H7 (cell line): ENCODE data around the gene OR4A16. TPM values are rescaled to one million over a fixed set of nuclear protein-coding genes. Genes with fewer than 3 reads are reported as not detected.

Experiments used
- DNase-seq: peaks from one replicate; pipeline ENCODE4 v3.0.0; 2012
- H3K27me3 ChIP-seq: 2 replicates; pipeline ENCODE4 v1.6.0; 2011; ENCODE audit warnings: mild to moderate bottlenecking, low read length; ENCODE audit not compliant: control insufficient read depth, insufficient read depth
- H3K36me3 ChIP-seq: replicated peaks from 2 replicates; pipeline ENCODE4 v1.5.1; 2011; ENCODE audit warnings: low read length; ENCODE audit not compliant: control insufficient read depth, insufficient read depth
- H3K4me3 ChIP-seq: 2 replicates; pipeline ENCODE4 v1.5.1; 2011; ENCODE audit warnings: low read depth, mild to moderate bottlenecking, control low read depth, low read length, moderate library complexity; ENCODE audit not compliant: insufficient read depth
- total RNA-seq: library from RNA; depleted of rRNA; stranded (reverse); fragments of >200 nt; shearing (Covaris generic); gene quantifications from 2 replicates; pipeline ENCODE4 v1.2.3, GENCODE V29; 2014; rRNA removed

OR4A16 gene
- not detected in 2 replicates for total RNA-seq

DNA sequence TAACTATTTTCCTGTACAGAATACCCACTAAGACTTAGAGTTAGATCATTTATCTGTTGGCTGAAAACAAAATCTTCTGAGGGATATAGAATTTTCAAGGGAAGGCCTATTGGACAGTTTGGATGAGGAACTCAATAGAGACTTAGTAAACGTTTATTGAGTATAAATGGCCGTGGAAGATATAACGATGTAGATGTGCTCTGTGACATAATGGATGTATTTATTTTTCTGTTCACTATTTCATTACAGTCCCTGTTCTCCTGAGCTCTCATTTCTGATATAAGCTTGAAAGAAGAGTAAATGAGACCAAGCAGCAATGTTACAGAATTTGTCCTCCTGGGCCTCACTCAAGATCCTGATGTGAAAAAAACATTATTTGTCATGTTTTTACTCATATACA, at the start of gene OR4A16:
TSS of gene OR4A16 (plus strand) at position 301 of the 400 bp plus-strand sequence. CDS start at position 301, 0 bp downstream.
- DNase-seq = no peak
- Histone ChIP-seq H3K4me3 (no peak within 1 kb of the TSS), H3K36me3 (no peaks in the 10 kb centered on the region), H3K27me3 (no peaks in the 10 kb centered on the region)

GRCh38 chr11:55324500-55324899, 18.5 kb upstream of the OR4A16 start:
- Histone ChIP-seq H3K36me3 (no peaks in the 10 kb centered on the region), H3K27me3 (no peaks in the 10 kb centered on the region), H3K4me3 (no peak overlapping the region)
- DNase-seq = no peak

- H3K36me3 ChIP-seq = no peaks in the 10 kb centered on the region
- no peaks in the 10 kb centered on the region for H3K27me3 ChIP-seq
- H3K4me3 ChIP-seq = no peak overlapping the region
- no peak for DNase-seq
These were observed 2.3 kb downstream of the OR4A16 start for GRCh38 chr11:55345306-55345705.

DNA sequence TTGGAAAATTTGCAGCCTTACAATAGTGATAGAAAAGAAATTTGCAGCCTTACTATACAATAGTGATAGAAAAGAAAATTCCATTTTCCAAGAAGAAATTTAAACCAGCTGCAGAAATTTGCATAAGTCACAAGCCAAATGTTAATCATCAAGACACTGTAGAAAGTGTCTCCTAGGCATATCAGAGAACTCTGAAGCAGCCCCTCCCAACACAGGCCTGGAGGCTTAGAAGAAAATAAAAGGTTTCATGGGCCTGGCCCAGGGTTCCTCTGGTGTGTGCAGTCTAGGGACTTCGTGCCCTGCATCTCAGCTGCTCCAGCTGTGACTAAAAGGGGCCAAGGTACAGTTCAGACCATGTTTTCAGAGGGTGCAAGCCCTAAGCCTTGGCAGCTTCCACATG, 6.0 kb downstream of the OR4A16 start:
- H3K27me3 ChIP-seq = no peaks in the 10 kb centered on the region
- H3K4me3 ChIP-seq = no peak overlapping the region
- no peaks in the 10 kb centered on the region for H3K36me3 ChIP-seq
- DNase-seq = no peak

- no peak for DNase-seq
- no peaks in the 10 kb centered on the region for H3K27me3 ChIP-seq
- H3K36me3 ChIP-seq = no peaks in the 10 kb centered on the region
- H3K4me3 ChIP-seq = no peak overlapping the region
These were observed 14.7 kb downstream of the OR4A16 start for GRCh38 chr11:55357560-55358184.

DNA sequence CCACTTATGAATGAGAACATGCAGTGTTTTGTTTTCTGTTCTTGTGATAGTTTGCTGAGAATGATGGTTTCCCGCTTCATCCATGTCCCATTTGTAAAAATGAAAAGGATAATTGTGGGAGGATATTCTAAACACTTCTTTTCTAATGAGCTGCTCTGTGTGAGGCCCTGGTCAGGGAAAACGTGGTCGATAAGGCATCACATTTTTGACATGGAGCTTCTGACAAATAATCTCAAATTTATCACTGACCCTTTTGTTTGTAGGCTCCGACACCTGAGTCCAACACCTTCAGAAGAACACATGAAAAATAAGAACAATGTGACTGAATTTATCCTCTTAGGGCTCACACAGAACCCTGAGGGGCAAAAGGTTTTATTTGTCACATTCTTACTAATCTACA, 24.7 kb downstream of the OR4A16 start, which contains the start of gene OR4A15:
TSS of gene OR4A15 (plus strand) at position 301 of the 400 bp plus-strand sequence. CDS start at position 301, 0 bp downstream.
- H3K4me3 ChIP-seq = no peak within 1 kb of the TSS
- DNase-seq = no peak
- H3K27me3 ChIP-seq = no peaks in the 10 kb centered on the region
- H3K36me3 ChIP-seq = no peaks in the 10 kb centered on the region

Other genes with a start within 250 kb of the OR4A16 start
- gene TRIM48, start 81.0 kb upstream of the OR4A16 start, total RNA-seq = not detected in 2 replicates
- not detected in 2 replicates for gene OR4A15, start 24.8 kb downstream of the OR4A16 start, total RNA-seq
- gene OR4C15, start 211.3 kb downstream of the OR4A16 start, total RNA-seq = not detected in 2 replicates
- not detected in 2 replicates for gene OR4C16, start 228.9 kb downstream of the OR4A16 start, total RNA-seq